Activated effector memory CD4-positive, alpha-beta T cell treated with anti-CD3 and anti-CD28 coated beads, Interleukin-2, amount 50 U/mL, for 16 hours (primary cell): ENCODE results near the gene MYL3.

Experiments
- DNase-seq: peaks from one replicate; pipeline ENCODE4 v3.0.0-alpha.2; 2020

Gene MYL3

GRCh38 chr3:46899151-46900006 is 36.1 kb upstream of the MYL3 start:
- no peak for DNase-seq

GRCh38 chr3:46898321-46899150 is 35.3 kb upstream of the MYL3 start:
- DNase-seq, result no peak

DNA sequence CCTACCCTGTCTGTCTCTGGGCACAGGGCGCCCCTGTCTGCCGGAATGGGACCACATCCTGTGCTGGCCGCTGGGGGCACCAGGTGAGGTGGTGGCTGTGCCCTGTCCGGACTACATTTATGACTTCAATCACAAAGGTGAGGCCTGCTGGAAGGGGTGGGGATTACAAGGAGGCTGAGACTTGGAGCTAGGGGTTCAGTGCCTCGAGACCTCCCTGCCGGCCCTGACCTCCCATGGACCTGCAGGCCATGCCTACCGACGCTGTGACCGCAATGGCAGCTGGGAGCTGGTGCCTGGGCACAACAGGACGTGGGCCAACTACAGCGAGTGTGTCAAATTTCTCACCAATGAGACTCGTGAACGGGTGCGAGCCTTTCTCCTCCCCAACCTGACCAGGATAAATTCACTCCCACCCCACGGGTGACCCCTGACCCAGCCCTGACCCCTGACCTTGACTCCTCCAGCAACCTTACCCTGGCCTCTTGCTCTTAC is 34.6 kb upstream of the MYL3 start:
- DNase-seq, result no peak

DNA sequence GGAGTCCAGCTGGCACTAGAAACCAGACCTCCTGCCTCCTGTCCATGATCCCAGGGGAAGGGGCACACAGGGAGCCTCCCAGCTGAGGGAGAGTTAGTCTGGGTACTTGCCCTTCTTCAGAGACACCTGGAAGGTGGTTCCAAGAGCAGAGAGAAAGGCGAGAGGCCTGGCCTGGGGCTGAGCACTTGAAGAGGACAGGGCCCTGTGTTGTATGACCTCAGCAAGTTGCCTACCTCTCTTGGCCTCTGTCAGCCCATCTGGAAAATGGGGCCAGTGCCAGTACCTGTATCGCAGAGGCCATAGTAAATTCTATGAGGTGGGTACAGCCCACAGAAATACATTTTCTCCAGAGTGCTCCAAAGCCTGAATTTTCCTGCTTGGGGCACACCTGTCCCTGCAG is 33.8 kb upstream of the MYL3 start:
- DNase-seq, result no peak

DNA sequence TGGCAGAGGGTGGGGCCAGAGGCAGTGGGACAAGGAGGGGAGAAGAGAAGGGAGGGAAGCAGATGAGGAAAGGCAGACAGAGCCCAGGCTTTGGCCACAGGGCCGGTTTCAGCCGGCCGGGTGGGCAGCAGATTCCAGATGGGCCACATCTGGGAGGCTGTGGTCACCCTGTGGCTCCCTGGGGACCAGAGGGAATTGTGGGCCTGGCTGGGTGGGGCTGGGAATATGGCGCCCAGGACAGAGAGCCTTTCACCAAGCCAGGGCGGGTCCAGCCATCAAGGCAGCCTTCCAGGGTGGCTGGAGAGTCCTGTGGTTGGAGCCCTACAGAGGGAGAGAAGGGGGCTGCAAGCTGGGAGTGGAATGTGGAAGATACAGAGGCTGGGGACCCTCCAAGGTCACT is 33.1 kb upstream of the MYL3 start:
- no peak for DNase-seq

GRCh38 chr3:46895761-46896160 is 32.5 kb upstream of the MYL3 start:
- no peak for DNase-seq

DNA sequence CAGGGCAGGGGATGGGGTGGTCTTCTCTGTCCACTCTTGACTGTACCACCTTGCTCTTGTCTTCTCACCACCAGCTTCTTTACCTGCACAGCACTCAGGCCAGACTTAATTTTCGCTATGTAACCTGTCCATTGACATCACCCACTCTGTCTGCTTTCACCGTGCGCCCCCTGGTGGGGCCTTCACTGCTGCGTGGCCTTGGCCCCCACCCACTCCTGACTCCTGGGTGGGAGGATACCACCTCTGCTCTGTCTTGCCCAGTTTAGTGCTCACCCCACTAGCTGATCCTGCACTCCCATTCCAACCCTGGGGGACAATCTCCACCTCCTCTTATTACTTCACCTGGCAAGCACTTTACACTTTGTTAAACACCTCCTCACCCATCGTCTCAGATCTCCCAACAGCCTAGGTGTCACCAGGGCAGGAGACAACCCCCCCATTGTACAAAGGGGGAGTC is 32.0 kb upstream of the MYL3 start:
- DNase-seq, result peak; percentile 92

DNA sequence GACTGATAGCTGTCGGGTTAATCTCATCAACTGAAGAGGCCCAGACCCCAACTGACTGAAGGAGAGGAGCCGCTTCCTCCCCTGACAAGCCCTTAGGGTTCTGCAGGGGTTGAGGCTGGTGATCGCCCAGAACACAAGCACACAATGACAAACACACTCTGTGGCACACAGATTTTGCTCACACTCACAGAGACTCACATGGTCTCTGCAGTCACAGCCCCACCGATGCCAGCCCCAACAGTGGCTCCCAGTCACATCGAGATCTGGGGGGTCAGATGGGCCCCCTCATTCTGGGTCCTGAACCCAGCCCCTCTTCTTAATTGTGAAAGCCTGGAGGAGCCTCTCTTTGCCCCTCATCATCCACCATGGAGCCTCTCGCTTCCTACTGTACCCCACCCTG is 31.0 kb upstream of the MYL3 start:
- DNase-seq, result no peak

DNA sequence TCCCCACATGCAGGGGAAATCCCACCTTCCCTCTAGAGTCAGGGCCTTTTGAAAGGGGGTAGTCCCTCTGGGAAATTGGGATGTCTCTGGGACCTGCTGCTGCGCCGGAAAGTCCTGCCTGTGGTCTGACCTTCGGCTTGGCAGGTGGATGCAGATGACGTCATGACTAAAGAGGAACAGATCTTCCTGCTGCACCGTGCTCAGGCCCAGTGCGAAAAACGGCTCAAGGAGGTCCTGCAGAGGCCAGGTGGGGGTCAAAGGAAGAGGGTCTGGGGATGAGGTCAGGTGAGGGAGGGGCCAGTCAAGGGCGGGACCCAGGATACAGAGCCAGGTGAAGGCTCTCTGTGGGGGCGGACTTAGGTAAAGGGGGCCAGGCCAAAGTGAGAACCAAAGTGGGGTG is 30.5 kb upstream of the MYL3 start:
- DNase-seq, result no peak

- DNase-seq, result no peak
Measured at GRCh38 chr3:46893146-46893748, 30.0 kb upstream of the MYL3 start.

GRCh38 chr3:46892285-46893145 is 29.3 kb upstream of the MYL3 start:
- no peak for DNase-seq

GRCh38 chr3:46891132-46891531 is 27.9 kb upstream of the MYL3 start:
- no peak for DNase-seq

DNA sequence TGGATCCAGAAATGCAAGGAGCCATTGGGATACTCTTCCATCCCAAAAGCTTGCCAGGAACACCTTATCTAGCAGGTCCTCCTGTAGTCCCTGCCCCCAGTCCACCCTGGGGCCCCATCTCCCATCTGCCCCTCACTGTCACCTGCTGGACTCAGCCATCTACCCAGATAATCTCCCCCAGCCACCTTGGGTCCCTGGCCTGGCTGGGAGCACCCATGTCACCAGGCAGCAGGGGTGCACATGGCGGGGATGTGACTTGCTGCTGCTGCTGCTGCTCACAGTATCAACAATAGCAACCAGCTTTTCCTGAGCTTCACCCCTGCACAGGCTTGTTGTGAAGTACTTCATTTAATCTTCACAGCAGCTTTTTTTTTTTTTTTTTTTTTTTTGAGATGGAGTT is 26.9 kb upstream of the MYL3 start:
- DNase-seq, result no peak

DNA sequence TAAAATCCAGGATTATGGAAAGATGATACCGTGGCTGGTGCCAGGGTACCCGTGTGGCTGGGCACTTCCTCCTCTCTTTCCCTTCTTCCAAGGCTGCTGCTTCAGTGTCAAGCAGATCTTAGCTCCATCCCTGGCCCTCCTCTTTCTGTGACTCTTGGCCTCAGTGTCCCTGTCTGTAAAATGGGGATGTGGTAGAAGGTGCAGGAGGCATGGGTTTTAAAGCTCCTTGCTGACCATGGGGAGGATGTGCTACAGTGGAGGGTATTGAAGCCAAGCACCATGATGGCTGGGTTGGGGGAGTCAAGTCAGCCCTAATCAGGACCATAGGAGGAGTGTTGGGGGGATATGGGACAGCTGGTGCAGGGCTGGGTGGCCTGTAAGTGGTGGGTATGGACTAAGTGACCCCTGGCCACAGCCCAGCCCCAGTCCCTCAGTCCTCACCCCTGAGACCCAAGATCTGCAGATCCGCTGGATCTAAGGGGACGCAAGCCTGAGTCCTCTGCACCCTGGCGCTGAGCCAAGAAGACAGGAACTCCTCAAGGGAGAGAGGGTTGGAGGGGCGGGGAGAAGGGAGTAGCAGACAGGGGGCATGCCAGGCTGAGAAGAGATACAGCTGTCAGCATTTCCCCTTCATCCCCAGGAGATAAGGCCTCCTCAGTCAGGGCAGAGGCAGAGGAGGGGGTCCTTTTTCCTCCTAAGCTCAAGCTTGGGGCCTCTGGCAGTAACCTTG is 26.3 kb upstream of the MYL3 start:
- no peak for DNase-seq

- no peak for DNase-seq
Measured at GRCh38 chr3:46888705-46889104, 25.5 kb upstream of the MYL3 start.

DNA sequence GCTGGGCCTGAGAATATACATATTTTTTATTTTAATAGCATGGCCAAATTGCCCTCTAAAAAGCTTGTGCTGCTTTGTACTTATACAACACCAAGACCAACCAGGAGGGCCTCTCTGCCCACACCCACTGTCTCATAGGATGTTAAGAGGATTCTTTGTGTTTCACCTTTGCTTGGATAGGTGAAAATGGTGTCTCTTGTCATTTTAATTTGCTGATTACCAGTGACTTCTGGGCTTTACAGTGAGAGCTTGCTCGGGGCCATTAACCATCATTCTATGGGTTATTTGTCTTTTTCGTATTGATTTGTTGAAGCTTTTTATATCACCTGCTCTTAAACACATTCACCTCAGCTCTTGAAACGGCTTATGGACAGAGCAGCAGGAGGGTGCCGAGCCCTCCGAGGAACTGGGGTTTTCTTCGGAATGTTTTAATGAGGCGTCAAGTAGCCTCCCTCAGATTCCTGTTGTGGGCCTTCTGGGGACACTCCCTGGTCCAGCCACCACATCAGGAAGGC is 24.8 kb upstream of the MYL3 start:
- DNase-seq, result no peak

GRCh38 chr3:46885612-46886011 is 22.4 kb upstream of the MYL3 start:
- no peak for DNase-seq

DNA sequence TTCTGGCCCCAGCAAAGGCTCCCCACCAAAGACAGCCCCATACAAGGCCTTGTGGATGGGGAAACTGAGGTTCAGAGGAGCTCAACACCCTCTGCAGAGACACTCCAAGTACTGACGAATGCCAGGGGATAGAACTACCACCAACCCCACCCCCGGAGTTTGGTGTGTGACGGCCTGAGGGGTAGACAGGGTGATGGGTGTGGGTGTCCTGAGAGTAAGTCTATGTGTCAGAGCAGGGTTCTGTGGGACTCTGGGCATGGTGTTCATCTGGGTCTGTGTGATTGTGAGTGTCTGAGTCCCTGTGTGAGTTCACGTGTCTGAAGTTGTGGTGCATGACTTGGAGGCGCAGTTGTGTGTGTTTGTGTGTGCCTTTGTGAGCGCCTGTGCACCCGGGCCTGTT is 21.7 kb upstream of the MYL3 start:
- DNase-seq, result no peak

- DNase-seq, result no peak
Measured at GRCh38 chr3:46884427-46884826, 21.2 kb upstream of the MYL3 start.

GRCh38 chr3:46883830-46884185 is 20.6 kb upstream of the MYL3 start:
- no peak for DNase-seq

- no peak for DNase-seq
Measured at GRCh38 chr3:46883054-46883829, 20.0 kb upstream of the MYL3 start.
